Activated CD4-positive, alpha-beta T cell treated with anti-CD3 and anti-CD28 coated beads, Interleukin-10, Interleukin-2, amounts not matched to agents 100 ng/mL and 50 ng/mL, durations not matched to agents 16 hours and 8 hours (primary cell): Measurements from ENCODE around the gene TACC2.
A peak's percentile ranks its signal among the peaks of the same experiment; 100 is the strongest.

Experiments used
- DNase-seq: peaks from one replicate; pipeline ENCODE4 v3.0.0-alpha.2; 2020

TACC2 gene

DNA sequence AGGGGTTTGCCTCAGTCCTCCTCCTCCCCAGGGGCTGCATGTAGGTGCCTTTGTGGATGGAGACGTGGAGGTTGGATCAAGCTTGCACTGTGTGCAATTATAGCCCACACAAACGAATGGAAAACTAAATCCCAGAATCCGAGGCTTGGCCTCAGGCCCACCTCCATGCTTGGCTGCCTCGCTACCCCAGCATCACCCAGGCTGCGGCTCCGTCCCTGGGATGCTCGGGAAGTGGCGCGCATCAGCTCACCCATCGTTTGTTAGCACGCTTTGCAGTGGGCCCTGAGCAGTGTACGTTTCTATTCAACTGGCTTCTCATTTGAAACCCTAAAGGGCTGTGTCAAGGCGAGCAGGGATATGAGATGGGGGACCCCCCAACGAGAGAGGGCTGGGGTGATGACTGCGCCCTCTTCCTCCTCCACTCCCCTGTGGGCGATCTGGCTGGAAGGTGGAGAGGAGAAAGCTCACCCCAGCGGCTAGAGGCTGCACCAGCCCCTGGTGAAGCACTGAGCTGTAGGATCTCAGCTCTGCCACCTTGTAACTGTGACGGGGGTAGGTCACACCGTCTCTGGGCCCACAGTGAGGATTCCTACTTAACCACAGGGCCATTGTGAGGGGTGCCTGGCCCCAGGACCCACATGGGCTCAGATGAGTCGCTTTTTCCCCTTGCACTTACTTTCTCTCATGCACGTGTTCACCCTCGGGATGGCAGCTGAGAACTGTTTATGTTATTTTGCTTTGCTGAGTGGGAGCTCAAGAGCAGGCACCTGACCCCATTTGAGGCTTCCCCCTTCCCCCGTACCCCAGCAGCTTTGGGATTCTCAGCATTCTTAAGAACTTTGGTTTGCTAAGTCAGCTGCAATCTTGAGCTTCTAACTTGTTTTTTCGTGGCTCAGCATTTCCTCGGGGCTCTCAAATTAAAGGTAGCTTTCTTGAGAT is 269.4 kb downstream of the TACC2 start:
- no peak for DNase-seq

DNA sequence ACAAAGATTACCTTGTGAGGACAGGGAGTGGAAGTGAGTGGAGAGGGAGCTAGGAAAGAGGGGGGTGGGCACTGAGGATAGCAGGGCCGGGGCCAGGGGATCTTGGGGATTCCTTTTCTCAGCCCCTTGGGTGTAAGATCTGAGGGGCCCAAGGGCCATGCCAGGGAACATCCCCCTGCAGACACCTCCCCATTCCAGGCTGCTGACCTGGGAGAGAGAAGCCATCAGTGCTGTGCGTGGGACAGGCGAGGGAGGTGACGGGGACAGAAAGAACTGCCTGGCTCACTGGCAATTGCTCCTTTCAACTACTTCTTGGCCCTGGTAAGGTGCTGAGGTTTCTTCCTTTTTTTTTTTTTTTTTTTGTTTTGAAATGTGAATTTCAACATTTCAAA is 270.1 kb downstream of the TACC2 start:
- DNase-seq: no peak

DNA sequence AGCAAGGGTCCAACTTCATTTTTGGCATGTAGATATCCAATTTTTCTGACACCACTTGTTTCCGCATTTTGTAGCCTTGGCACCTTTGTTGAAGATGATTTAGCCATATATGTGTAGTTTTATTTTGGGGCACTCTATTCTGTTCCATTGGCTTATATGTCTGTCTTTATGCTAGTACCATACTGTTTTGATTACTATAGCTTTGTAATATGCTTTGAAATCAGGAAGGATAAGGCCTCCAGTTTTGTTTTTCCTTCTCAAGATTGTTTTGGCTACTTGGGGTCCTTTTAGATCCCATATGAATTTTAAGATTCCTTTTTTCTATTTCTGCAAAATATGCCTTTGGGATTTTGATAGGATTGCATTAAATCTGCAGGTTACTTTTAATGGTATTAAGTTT is 272.6 kb downstream of the TACC2 start:
- DNase-seq: no peak

DNA sequence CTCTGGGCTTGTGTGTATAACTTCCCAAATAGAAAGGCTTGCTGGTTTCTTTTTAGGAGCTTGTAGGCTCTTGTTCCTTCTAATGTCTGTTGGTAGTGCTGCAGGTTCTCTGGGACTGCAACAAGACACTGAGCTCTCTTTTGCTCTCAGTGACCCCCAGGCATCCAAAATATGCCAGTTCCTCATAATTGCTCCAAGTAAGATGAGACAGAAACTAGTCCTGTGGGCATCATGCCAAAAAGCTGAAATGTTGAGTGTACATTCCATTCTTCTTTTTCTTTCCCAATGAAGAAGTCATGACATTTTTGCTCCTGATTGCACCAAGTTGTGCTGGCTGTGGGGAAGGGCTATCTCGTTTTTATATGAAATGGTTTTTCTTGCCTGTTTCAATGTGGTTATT is 275.0 kb downstream of the TACC2 start:
- DNase-seq: no peak

DNA sequence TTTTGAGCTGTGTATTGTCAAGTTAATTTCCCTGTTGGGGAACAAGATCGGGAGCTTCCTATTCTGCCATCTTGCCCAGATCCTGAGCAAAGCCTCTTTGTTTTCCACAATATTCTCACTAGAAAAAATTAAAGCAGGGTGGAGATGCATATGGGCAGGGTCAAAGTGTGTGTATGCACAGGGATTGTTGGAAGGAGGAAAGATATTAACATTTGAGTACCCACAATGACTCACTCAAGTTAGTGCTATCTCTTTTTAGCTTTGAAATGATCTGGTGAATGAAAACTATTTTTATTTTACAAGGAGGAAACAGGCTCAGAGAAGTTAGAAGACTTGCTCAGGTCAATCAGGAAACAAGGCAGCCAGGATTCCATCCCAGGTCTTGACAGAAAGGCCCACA is 275.5 kb downstream of the TACC2 start:
- DNase-seq: no peak

DNA sequence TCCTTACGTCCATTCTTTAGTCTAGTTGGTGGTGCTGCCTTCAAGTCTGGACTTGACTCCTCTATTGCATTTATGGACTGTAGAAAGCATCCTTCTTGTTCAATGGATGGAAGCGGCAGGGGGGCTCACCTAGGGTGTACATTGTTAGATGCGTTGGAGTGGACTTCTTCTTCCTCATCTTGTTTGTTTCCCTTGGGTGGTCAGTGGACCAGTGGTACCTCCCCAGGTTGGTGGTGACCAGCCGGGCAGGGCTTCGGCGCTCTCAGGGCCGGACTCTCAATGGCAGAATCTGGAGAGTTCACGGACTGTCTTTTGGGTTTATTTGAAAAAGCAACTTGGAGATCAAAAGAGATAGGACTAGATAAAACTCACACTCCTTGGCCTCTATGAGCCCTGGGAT is 276.0 kb downstream of the TACC2 start:
- no peak for DNase-seq

DNA sequence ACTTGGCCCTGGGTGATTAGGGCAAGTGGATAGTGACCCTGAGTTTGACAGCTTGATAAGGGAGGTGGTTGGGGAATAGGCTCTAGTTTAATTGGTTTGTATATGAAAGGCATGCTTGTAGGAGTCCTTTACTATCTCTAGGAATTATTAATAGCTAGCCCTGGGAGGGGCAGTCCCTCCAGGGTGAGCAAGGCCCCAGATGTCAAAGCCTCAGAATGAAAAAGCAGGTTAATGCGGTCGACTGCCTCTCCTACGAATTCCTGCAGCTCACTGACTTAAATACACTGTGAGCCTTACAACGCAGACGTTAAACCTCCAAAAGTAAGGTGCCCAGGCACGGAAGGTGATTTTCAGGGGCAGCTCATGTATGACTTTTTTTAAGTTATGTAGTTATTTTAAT is 276.9 kb downstream of the TACC2 start:
- no peak for DNase-seq

DNA sequence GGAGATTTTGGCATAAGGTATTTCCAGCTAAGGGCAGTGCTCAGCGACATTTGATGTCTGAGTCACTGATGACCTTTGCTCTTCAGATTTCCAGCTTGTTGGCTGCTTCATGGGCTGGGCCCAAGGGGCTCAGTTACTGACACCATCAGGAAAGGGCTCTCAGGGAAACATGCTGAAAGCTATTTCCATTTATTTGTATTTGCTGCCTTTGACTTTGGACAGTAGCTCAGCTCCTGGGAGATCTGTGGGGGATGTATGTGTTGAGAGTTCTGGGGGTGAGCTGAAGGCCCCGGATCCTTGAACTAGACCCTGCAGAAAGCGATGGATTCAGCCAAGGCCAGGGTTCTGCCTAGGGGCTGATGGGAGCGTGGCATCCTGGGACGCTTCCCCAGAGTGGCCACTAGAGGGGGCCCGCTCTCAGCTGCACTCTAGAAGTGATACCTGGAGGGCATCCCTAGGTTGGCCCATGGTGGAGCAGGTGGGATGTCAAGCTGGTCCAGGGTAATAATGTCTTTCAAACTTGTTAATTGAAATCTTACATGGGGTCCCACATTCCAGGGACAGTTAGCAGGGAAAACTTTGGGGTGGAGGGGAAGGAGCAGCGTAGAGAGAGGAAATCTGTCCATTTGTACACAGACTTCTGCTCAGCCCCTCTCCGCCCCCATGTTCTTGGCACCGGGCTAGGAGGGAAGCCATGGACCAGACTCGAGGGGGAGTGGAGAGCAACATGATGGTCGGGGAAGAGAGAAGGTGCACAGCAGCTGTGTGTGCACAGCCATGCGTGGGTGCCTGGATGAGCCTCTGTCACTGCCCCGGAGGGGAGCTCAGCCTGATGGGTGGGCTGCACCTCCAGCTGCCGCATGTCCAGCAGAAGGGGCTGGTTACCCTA is 279.1 kb downstream of the TACC2 start:
- peak; percentile 55 for DNase-seq

DNA sequence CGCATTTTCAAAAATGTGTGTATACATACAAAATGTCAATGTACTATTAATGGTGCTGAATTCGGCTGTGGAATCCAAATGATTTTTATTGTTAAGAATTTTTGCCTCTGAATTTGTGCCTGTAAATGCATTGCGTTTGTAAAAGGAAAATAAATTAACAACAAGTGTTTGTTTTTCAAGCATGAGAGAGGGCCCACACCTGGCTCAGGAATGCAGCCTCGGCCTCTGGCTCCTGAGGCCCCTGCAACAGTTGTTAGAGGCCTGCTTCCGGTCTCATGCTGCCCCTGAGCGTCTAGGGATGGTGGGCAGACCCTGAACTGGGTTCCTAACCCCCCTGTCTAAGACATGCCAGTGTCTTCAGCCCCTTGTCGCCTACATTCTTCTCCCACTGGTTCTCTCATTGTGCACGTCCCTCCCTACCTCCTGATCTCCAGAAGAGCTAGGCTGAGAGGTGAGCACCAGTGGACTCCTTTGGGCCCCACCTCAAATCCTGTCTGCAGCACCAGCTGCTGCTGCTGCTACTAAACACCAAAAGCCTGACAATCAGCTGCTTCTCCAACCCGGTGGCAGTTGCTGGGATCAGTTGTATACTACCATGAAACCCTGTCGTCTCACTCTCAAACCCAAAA is 280.2 kb downstream of the TACC2 start:
- DNase-seq: no peak

DNA sequence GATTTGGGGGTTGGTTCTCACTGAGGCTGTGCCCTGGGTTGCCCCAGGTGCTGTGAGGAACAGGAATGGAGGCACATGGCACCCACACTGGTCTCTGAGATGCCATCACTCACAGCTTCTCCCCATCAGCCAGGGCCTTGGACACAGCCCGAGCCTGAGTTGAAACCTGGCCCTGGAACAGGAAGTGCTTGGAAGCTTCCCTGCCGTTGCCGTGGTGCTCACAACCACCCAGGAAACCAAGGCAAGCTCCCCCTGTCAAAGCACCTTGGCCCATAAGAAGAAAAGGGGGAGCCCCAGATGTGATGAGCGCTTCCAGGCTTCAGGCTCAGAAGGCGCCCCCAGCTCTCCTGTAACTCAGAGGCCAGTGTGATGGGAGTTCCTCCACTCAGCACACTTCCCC is 282.1 kb downstream of the TACC2 start, which contains the start of gene BTBD16:
Gene BTBD16 (plus strand): TSS at position 221 of the 400 bp plus-strand sequence. CDS start 3,786 bp downstream, outside the sequence.
- DNase-seq: no peak

DNA sequence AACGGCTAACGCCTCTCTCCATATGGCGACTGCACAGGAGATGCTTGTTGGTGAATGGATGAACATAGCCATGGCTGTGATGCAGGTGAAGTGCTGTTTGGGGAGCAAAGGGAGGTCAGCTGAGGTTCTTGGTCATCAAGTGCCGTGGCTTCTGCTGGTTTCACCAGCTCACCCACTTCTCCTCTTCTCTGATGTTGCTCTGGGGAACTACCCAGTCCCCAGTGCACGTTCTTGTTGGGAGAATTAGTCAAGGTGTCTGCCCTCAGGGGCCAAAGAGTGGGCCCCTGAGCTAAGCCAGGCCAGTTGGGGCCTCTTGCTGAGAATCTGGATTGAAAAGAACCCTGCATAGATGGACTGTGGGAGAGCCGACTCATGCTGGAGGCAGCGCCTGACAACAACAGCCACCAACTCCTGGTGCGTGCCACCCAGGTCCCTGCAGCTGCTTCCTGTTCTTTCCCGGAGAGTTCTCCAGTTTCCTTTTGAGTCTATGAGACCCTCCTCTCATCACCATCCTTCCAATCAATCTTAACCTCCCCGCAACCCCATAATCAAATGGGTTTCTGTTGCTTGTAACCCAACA is 285.1 kb downstream of the TACC2 start:
- no peak for DNase-seq

DNA sequence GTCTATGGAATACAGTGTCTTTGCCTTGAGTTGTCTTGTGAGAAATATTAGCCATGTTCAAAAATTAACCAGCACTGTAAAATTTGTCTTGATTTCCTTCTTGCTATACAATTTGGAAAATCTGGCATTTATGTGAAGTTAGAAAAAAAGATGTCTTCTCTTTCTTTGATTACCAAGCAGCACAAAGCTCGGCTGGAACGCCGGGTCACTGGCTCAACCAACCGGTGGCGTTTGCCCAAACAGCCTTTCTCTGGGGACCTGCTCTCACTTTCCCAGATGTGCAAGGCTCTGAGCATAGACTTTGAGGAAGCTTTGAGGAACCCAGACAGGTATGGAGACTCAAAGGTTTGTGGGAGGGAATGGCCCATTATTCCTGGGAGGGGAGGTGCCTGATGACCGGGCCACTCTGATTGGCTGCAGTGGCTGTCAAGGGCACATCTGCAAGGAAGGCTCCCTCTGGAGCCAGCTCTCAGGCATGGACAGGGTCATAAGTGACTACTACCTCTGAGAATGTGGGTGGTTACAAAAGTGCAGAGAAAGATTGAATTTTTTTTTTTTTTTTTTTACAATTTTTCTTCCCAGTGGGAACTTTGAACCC is 287.7 kb downstream of the TACC2 start:
- DNase-seq: no peak

DNA sequence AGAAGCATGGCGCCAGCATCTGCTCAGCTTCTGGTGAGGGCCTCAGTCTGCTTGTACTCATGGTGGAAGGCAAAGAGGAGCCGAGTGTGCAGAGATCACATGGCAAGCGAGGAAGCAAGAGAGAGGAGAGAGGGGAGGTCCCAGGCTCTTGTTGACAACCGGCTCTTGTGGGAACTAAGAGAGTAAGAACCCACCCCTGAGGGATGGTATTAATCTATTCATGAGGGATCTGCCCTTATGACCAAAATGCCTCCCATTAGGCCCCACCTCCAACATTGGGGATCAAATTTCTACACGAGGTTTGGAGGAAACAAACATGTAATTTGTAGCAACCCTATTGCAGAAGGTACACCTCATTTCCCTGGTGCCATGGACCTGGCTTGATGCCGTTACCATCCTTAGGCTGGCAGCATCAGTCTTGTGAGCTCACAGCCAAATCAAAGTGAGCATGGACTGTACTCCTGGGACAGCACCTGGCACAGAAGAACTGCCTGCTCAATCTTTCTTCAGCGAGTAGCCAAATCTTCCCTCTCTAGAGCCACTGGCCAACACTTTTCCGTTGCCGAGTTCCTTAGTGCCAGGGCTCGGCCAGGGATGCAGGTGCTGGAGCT is 288.7 kb downstream of the TACC2 start:
- DNase-seq: no peak

DNA sequence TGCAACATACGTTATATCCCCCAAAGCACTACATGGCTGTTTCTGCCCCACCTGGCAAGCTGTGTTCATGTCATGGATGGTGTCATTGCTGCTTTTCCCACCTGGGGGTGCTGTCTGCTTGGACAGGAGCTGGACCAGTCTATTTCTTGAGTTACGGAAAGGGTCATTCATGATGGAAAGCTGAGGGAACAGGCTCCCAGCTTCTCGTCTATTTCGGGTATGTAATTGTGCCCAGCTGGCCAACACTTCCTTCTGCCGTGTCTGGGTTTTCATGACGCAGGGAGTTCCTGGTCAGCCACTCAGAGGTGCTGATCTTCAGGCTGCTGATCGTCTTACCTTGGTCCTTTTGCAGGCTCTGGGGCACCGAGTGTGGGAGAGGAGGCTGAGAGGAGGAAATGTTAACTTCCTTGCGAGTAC is 290.8 kb downstream of the TACC2 start:
- peak; percentile 34 for DNase-seq

DNA sequence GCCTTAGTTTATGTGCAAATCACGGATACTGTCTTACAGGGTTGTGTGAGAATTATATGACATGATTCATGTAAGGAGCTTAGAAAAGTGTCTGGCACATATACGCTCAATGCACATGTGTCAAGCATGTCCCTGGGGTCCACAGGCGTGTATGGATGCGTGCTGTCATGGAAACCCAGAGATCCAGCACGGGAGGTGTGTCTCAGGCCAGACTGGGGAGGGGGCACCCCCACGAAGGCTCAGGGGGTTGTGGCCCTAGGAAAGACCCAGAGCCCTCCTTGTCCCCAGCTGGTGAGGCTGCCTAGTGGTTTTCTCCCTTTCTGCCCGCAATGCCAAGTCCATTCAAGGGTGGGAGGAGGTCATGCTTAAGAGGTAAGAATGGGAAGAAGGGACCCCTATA is 291.2 kb downstream of the TACC2 start:
- no peak for DNase-seq

DNA sequence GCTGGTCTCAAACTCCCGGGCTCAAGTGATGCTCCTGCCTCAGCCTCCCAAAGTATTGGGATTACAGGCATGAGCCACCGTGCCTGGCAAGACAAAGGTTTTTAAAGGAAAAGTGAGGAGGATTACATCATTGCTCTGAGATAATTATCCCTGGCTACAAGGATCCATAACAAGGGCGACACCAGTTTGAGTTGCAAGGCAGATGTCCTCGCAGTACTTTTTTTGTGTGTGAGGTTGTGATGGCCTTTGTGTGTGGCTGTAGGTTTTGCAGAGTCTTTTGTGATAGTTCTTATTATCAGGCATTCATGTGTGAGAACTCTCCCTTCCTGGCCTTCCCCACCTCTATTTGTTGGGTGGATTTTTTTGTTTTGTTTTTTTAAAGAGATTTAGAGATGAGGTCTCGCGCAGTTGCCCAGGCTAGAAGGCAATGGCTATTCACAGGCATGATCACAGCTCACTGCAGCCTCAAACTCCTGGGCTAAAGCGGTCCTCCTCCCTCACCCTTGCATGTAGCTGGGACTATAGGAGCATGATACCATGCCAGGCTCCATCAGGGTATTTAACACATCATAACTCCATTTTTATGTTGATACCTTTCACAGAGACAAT is 292.2 kb downstream of the TACC2 start:
- no peak for DNase-seq

DNA sequence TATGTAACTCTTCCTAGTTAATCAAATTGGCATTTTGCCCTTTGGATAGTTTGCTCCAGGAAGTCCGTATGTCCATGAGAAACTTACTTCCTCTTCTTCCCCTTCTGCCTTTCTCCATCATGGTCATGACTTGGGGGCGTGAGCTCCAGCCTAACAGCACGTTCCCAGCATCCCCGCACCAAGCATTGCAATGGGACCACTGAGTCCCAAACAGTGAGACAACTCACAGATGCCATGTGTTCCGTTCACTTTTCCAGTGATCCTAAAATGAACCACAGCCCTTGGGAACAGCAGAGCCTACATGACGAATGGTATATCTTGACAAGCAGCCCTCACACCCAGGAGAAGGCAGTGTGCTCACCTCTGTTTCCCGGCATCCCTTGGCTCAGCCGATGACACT is 292.8 kb downstream of the TACC2 start:
- DNase-seq: no peak

DNA sequence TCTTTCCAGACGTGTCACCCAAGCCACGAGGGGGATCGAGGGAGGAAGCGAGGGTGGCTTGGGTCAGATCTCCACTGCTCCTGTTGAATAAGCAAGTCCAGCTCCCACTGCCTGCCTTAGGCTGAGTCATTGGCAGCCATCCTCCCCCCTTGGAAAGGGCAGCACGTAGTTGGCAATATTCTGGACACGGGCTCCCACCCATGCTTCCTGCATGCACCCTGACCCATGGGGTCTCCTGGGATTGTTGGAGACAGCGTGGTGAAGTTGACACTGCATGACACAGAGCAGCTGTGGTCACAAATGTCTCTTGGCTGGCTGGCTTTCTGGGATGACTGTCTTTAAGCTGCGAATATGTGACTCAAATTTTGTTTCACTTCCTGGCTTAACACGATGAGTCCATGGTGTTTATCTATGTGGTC is 293.3 kb downstream of the TACC2 start:
- DNase-seq: no peak

DNA sequence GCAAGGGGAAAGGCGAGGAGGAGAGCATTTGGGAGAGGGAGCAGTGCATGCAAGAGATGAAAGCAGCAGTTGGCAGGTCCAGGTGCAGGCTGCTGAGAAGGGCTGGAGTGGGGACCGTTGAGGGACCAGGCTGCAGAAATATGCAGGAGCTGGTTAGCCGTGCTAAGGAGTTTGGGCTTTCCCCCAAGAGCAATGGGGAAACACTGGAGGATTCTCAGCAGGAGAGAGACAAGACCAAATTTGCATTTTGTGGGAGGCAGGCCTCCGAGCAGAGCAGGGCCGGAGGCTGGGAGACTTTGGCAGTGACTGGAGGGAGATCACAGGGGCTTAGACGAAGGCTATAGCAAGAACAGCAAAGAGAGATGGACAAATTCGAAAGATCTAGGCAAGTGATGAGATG is 293.9 kb downstream of the TACC2 start:
- DNase-seq: no peak

DNA sequence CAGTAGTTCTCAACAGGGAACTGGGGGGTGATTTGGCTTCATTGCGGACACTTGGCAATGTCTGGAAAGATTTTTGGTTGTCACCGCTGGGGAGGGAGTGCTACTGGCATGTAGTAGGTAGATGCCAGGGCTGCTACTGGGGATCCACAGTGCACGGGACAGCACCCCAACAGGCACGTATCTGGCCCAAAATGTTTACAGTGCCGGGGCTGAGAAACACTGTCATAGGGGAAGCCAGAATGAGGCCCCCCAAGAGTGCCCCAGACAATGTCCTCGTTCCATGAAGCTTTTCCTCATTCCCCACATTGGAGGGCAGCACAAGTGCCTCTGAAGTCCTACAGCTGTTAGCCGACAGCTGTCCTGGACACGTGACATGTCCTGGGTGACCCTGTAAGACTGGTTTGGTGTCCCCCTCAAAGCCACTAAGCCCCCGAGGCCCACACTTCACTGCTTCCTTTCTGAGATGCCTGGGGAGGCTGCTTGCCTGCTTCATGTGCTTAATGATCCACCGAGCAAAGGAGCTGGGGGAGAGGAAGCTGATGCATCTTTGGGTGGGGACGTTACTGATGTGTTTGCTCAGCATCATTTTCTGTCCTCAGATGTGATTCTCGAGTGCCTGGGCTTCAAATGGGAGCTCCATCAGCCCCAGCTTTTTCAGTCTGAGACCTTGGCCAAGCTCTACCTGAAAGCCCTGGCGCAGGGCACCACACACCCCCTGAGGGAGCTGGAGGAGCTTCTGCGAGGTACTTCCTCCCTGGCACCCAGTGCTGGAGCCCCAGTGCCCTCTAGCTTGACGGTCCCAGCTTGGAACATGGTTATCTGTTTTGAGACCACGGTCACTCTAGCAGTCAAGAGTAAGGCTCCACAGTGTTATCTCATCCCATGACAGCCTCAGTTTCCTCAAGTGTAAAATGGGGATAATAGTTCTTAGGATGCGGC is 296.8 kb downstream of the TACC2 start:
- DNase-seq: no peak
